ENCODE data around the gene MOB1A. TPM values are rescaled to one million over a fixed set of nuclear protein-coding genes. Genes with fewer than 3 reads are reported as not detected.
A peak's percentile ranks its signal among the peaks of the same experiment; 100 is the strongest.
"Not testable (repeated sequence)": the region's sequence is repeated elsewhere in the genome, so short reads cannot be mapped to it uniquely, and the experiment has no call there.

The MOB1A gene
- total RNA-seq, 1 donor from 2014 or later, result 56.8 TPM

DNA sequence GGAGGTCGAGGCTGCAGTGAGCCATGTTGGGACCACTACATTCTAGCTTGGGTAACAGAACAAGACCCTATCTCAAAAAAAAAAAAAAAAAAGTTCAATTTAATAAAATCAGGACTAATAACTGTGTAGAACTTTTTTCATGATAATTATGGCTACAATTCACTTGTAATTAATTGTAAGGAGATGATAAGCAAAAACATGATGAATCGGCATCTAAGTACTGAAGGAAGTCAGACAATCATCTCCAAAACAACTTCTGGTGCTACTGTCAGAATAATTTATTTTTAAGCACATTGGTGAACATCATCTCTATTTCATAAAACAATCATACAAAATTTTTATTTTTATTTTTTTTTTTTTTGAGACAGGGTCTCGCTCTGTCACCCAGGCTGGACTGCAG is 10.0 kb upstream of the MOB1A start:
- intact Hi-C loops (cut with DNase I), result no loop called here

GRCh38 chr2:74188018-74188601 is 9.4 kb upstream of the MOB1A start:
- Histone ChIP-seq H3K9me3 (no peaks in the 10 kb centered on the region), H3K4me3 (no peak overlapping the region), H3K27me3 (no peaks in the 10 kb centered on the region), H3K4me1 (no peaks in the 10 kb centered on the region), H3K27ac (no peak overlapping the region), H3K36me3 (no peaks in the 10 kb centered on the region)
- no peak for DNase-seq (ENCODE audit: low spot score in 2 of 2)
- TF ChIP-seq, protein P1, sequence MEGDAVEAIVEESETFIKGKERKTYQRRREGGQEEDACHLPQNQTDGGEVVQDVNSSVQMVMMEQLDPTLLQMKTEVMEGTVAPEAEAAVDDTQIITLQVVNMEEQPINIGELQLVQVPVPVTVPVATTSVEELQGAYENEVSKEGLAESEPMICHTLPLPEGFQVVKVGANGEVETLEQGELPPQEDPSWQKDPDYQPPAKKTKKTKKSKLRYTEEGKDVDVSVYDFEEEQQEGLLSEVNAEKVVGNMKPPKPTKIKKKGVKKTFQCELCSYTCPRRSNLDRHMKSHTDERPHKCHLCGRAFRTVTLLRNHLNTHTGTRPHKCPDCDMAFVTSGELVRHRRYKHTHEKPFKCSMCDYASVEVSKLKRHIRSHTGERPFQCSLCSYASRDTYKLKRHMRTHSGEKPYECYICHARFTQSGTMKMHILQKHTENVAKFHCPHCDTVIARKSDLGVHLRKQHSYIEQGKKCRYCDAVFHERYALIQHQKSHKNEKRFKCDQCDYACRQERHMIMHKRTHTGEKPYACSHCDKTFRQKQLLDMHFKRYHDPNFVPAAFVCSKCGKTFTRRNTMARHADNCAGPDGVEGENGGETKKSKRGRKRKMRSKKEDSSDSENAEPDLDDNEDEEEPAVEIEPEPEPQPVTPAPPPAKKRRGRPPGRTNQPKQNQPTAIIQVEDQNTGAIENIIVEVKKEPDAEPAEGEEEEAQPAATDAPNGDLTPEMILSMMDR (IDR thresholded peaks at IDR 0.05), result no peak
- intact Hi-C loops (cut with DNase I), result no loop called here

More for the DNA sequence above, 10.0 kb upstream of the MOB1A start:
- Histone ChIP-seq H3K9me3 (no peaks in the 10 kb centered on the region), H3K4me3 (no peak overlapping the region), H3K36me3 (no peaks in the 10 kb centered on the region), H3K4me1 (no peaks in the 10 kb centered on the region), H3K27me3 (no peaks in the 10 kb centered on the region), H3K27ac (no peak overlapping the region)
- DNase-seq (ENCODE audit: low spot score in 2 of 2), result no peak
- TF ChIP-seq, protein P1 (IDR thresholded peaks at IDR 0.05), result no peak

GRCh38 chr2:74186706-74187105 is 8.0 kb upstream of the MOB1A start:
- H3K27me3 ChIP-seq; H3K27ac ChIP-seq; H3K4me1 ChIP-seq; H3K9me3 ChIP-seq; DNase-seq (ENCODE audit: low spot score in 2 of 2); H3K36me3 ChIP-seq; intact Hi-C loops (cut with DNase I); H3K4me3 ChIP-seq: not testable (repeated sequence)

- Histone ChIP-seq H3K4me1 (no peaks in the 10 kb centered on the region), H3K9me3 (no peaks in the 10 kb centered on the region), H3K4me3 (no peak overlapping the region), H3K27ac (peak overlapping the region in 1 of 2 donors; percentile 42), H3K36me3 (no peaks in the 10 kb centered on the region), H3K27me3 (no peaks in the 10 kb centered on the region)
- TF ChIP-seq, protein P1 (IDR thresholded peaks at IDR 0.05), result no peak
- intact Hi-C loops (cut with DNase I), result no loop called here
- DNase-seq (ENCODE audit: low spot score in 2 of 2), result no peak
These were observed 7.4 kb upstream of the MOB1A start for GRCh38 chr2:74186038-74186437.

GRCh38 chr2:74183878-74184277 is 5.2 kb upstream of the MOB1A start:
- no peak overlapping the region for H3K4me3 ChIP-seq
- H3K36me3 ChIP-seq, result no peaks in the 10 kb centered on the region
- H3K4me1 ChIP-seq, result no peaks in the 10 kb centered on the region
- intact Hi-C loops (cut with DNase I), result no loop called here
- no peaks in the 10 kb centered on the region for H3K9me3 ChIP-seq
- TF ChIP-seq, protein P1 (IDR thresholded peaks at IDR 0.05), result no peak
- no peak for DNase-seq (ENCODE audit: low spot score in 2 of 2)
- no peak overlapping the region for H3K27ac ChIP-seq
- H3K27me3 ChIP-seq, result no peaks in the 10 kb centered on the region

- TF ChIP-seq, protein P1 (IDR thresholded peaks at IDR 0.05), result no peak
- DNase-seq (ENCODE audit: low spot score in 2 of 2), result peak in 1 of 2 donors; percentile 72
- intact Hi-C loops (cut with DNase I), result no loop called here
These were observed 3.1 kb upstream of the MOB1A start for GRCh38 chr2:74181739-74182138.

More at GRCh38 chr2:74181739-74182138, 3.1 kb upstream of the MOB1A start:
- peaks cover 0 to 10% of the 10 kb centered on the region in 2 donors for H3K4me1 ChIP-seq
- H3K36me3 ChIP-seq, result peaks cover 0 to 2% of the 10 kb centered on the region in 2 donors
- no peaks in the 10 kb centered on the region for H3K27me3 ChIP-seq
- H3K27ac ChIP-seq, result no peak overlapping the region
- no peak overlapping the region for H3K4me3 ChIP-seq
- H3K9me3 ChIP-seq, result no peaks in the 10 kb centered on the region
